ENCODE measurements around the gene ARHGDIA.

Gene ARHGDIA

DNA sequence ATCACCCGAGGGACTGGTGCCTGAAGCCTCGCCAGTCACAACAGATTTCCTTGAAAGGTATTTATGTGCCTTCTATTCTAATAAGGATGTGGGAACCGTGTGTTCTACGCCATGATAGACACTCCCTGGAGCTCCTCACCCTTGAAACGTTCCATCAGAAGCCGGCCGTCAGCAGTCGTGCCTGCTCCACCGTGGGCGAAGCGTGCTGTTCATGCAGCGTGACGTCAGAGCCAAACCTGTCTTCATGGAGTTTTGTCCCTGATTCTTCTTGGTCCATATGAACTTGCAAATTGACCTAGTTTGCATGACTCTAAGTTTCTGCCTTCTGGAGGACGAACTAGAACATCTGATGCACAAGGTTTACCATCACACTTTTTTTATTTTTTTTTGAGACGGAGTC, 31.8 kb downstream of the ARHGDIA start:
- ATAC-seq (ENCODE audit: low read depth) (no peak), DNase-seq (ENCODE audit: low spot score) (no peak)
- TF ChIP-seq, protein P1, sequence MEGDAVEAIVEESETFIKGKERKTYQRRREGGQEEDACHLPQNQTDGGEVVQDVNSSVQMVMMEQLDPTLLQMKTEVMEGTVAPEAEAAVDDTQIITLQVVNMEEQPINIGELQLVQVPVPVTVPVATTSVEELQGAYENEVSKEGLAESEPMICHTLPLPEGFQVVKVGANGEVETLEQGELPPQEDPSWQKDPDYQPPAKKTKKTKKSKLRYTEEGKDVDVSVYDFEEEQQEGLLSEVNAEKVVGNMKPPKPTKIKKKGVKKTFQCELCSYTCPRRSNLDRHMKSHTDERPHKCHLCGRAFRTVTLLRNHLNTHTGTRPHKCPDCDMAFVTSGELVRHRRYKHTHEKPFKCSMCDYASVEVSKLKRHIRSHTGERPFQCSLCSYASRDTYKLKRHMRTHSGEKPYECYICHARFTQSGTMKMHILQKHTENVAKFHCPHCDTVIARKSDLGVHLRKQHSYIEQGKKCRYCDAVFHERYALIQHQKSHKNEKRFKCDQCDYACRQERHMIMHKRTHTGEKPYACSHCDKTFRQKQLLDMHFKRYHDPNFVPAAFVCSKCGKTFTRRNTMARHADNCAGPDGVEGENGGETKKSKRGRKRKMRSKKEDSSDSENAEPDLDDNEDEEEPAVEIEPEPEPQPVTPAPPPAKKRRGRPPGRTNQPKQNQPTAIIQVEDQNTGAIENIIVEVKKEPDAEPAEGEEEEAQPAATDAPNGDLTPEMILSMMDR (IDR thresholded peaks at IDR 0.05; ENCODE audit: poor library complexity, severe bottlenecking) = no peak
- Histone ChIP-seq H3K27me3 (ENCODE audit: insufficient read depth, poor library complexity, severe bottlenecking) (no peaks in the 10 kb centered on the region), H3K36me3 (ENCODE audit: low read depth) (peaks cover 20% of the 10 kb centered on the region), H3K27ac (ENCODE audit: poor library complexity, severe bottlenecking) (no peak overlapping the region), H3K4me1 (ENCODE audit: insufficient read depth, poor library complexity, severe bottlenecking) (peaks cover 16% of the 10 kb centered on the region), H3K4me3 (ENCODE audit: severe bottlenecking) (no peak overlapping the region), H3K9me3 (ENCODE audit: severe bottlenecking) (no peaks in the 10 kb centered on the region)

DNA sequence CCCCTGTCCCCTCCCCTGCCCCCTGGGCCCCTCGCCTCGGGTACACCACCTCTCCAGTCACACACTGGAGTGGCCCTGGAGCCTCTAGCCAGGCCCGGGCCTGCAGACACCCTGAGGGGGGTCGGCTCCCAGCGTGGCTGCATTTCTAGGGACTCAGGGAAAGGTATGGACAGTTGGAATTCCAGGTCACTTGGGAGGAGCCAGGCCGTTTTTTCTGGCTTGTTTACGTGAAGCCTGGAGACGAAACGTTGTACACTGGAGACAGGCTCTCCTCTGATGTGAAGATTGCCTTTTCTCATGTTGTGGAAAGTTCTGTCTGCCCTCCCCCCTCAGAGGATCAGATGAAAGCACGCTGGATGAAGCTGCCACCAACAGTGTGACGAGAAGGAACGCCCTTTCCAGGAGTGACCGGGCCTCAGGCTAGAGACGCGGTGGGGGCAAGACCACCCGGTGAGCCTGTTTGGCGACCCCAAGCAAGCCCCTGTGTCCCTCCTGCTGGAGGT, 32.3 kb downstream of the ARHGDIA start:
- H3K9me3 ChIP-seq (ENCODE audit: severe bottlenecking) = no peaks in the 10 kb centered on the region
- DNase-seq (ENCODE audit: low spot score) (no peak), ATAC-seq (ENCODE audit: low read depth) (no peak)
- TF ChIP-seq, protein P1 (IDR thresholded peaks at IDR 0.05; ENCODE audit: poor library complexity, severe bottlenecking) = no peak
- H3K27me3 ChIP-seq (ENCODE audit: insufficient read depth, poor library complexity, severe bottlenecking) = no peaks in the 10 kb centered on the region
- H3K4me3 ChIP-seq (ENCODE audit: severe bottlenecking) = no peak overlapping the region
- H3K4me1 ChIP-seq (ENCODE audit: insufficient read depth, poor library complexity, severe bottlenecking) = peaks cover 16% of the 10 kb centered on the region
- H3K27ac ChIP-seq (ENCODE audit: poor library complexity, severe bottlenecking) = no peak overlapping the region
- peaks cover 15% of the 10 kb centered on the region for H3K36me3 ChIP-seq (ENCODE audit: low read depth)

DNA sequence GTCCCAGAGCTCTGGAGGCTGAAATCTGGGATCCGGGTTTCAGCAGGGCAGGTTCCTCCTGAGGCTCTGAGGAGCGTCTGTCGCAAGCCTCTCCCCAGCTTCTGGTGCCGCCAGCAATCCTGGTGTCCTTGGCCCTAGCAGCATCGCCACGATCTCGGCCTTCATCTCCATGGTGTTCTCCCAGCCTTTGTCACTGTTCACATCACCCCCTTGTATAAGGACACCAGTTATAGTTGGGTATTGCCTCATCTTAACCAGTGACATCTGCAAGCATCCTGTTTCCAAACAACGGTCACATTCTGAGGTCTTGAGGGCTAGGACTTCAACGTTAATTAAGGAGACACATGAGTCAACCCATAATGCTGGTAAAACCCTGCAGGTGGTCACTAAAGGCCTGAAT, 33.5 kb downstream of the ARHGDIA start:
- Histone ChIP-seq H3K36me3 (ENCODE audit: low read depth) (peaks cover 6% of the 10 kb centered on the region; the same call in 1 of the 2 replicates), H3K27ac (ENCODE audit: poor library complexity, severe bottlenecking) (no peak overlapping the region)
- ATAC-seq (ENCODE audit: low read depth) = no peak

DNA sequence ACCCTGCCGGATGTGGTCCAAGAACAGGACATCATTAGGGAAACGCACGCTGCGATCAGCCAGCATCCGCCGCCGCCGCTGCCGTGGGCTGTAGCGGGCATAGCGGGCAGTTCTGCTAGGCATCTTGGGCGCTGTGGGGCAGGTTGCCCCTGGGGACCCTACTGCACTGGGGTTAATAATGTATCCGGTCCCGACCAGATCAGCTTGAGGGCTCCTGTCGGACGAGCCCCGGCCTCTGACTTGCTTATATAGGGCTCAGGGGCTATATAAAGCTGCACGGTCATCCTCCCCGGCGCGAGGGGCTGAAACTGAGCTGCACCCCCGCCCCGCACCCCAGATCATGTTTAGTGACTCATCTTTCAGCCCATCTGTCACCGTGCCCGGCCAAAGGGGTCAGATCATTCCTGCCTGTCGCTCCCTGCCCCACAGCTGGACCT, 36.3 kb downstream of the ARHGDIA start, which contains the start of gene PPP1R27:
Gene PPP1R27, minus strand, starts transcription at position 220 of the 437 bp plus-strand sequence. Its CDS starts 97 bp downstream, at position 123.
- TF ChIP-seq, protein P1 (IDR thresholded peaks at IDR 0.05; ENCODE audit: poor library complexity, severe bottlenecking) = no peak
- Histone ChIP-seq H3K27ac (ENCODE audit: poor library complexity, severe bottlenecking) (peak within 1 kb of the TSS; percentile 71), H3K27me3 (ENCODE audit: insufficient read depth, poor library complexity, severe bottlenecking) (no peaks in the 10 kb centered on the region), H3K9me3 (ENCODE audit: severe bottlenecking) (no peaks in the 10 kb centered on the region), H3K4me3 (ENCODE audit: severe bottlenecking) (peak within 1 kb of the TSS; percentile 53), H3K36me3 (ENCODE audit: low read depth) (no peaks in the 10 kb centered on the region), H3K4me1 (ENCODE audit: insufficient read depth, poor library complexity, severe bottlenecking) (peaks cover 8% of the 10 kb centered on the region)
- DNase-seq (ENCODE audit: low spot score) (no peak), ATAC-seq (ENCODE audit: low read depth) (no peak)

More for the DNA sequence above, 33.5 kb downstream of the ARHGDIA start:
- Histone ChIP-seq H3K27me3 (ENCODE audit: insufficient read depth, poor library complexity, severe bottlenecking) (no peaks in the 10 kb centered on the region), H3K4me1 (ENCODE audit: insufficient read depth, poor library complexity, severe bottlenecking) (peaks cover 16% of the 10 kb centered on the region), H3K9me3 (ENCODE audit: severe bottlenecking) (no peaks in the 10 kb centered on the region), H3K4me3 (ENCODE audit: severe bottlenecking) (no peak overlapping the region)
- DNase-seq (ENCODE audit: low spot score) = no peak
- TF ChIP-seq, protein P1 (IDR thresholded peaks at IDR 0.05; ENCODE audit: poor library complexity, severe bottlenecking) = no peak

All from RWPE2 (cell line).